H1 (cell line): Measurements from ENCODE around the gene ABCG1. TPM values are rescaled to one million over a fixed set of nuclear protein-coding genes. Genes with fewer than 3 reads are reported as not detected.

Experiments
- CBX5 ChIP-seq: fragments of 300-800, 300-1000 bp; sonication (generic); IDR thresholded peaks from 2 replicates; pipeline ENCODE4 v1.7.1; 2016; ENCODE audit warnings: antibody characterized with exemption, low read length, low read depth
- CTCF ChIP-seq, 3 experiments: IDR thresholded peaks; 1 replicate in 2 of 3; 2 replicates in 1 of 3; pipeline versions ENCODE4 v1.5.1 to v1.6.1; 2011; ENCODE audit warnings: low read length in 3 of 3, mild to moderate bottlenecking in 3 of 3, inconsistent platforms in 2 of 3, low read depth in 1 of 3, moderate library complexity in 1 of 3; ENCODE audit not compliant: insufficient read depth in 1 of 3; ENCODE audit errors: control extremely low read depth in 1 of 3
- E2F6 ChIP-seq: IDR thresholded peaks from 2 replicates; pipeline ENCODE4 v1.6.1; 2012; ENCODE audit warnings: inconsistent platforms
- GTF2F1 ChIP-seq: IDR thresholded peaks from 2 replicates; pipeline ENCODE4 v1.6.1; 2012; ENCODE audit warnings: low read depth, low read length, improper control_type of control experiment, borderline replicate concordance
- polyA plus RNA-seq, 7 experiments: library from polyadenylated mRNA; depleted of rRNA in 3 of 7; stranded (reverse) in 5 of 7; unstranded in 2 of 7; fragments of >200 nt in 5 of 7; fragments of 200-250 nt in 2 of 7; gene quantifications; 1 replicate in 5 of 7; 2 replicates in 1 of 7; 4 replicates in 1 of 7; pipeline versions ENCODE4 v1.2.1 to v1.2.3, GENCODE V29; 2011 to 2013; ENCODE audit warnings: missing spikeins in 2 of 7, mixed read lengths in 2 of 7
- total RNA-seq: library from RNA; stranded (reverse); fragmentation: NEBNext Ultra II Directional; extraction: Animal tissue kit (Norgen Biotek cat#: 25700); gene quantifications from 2 replicates; pipeline ENCODE4 v1.2.1, GENCODE V29; 2021

Gene ABCG1
- total and polyA plus RNA-seq, 2 of the 8 experiments (the other 6 are each of a cell fraction or from before 2014, with no cell fraction given): 2.1 to 4.0 TPM

DNA sequence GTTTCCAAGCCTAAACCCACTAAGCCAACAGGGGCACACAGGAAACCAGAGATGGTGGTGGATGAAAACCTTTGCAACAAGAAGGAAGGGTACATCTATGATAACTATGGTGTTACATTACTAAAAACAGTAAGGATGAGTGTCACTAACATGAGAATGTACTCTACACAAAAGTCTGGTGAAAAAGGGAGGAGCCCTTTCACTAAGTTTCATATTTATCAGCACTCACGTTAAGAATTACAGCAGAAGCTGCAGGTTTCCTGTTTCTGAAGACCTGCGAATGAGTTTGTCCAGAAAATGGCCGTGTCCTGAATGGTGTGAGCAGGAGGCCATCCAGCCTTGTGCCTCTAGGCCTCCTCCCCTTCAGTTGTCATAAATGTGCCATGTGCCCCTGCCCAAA is 17.8 kb downstream of the ABCG1 start (continued):
- TF ChIP-seq E2F6 (no peak), CTCF (IDR thresholded peaks at IDR 0.05; ENCODE audit: control extremely low read depth in 1 of 3, insufficient read depth in 1 of 3, low read depth in 1 of 3, low read length in 3 of 3) (no peak), GTF2F1 (no peak), CBX5 (no peak)
- TF ChIP-seq, all 59 proteins: peak for 0
